HepG2 (cell line): Measurements from ENCODE around the gene ACSS1. TPM values are rescaled to one million over a fixed set of nuclear protein-coding genes. Genes with fewer than 3 reads are reported as not detected.

Experiments used
- ARID5B ChIP-seq: IDR thresholded peaks from 2 replicates; pipeline ENCODE4 v1.4.0; 2020; ENCODE audit warnings: mild to moderate bottlenecking, missing genetic modification reagents
- HMGA1 ChIP-seq: sonication (generic); formaldehyde crosslinking; conservative IDR thresholded peaks from 2 replicates; pipeline ENCODE4 v1.4.0; 2020; ENCODE audit warnings: missing genetic modification reagents
- RERE ChIP-seq: IDR thresholded peaks from 2 replicates; pipeline ENCODE4 v1.6.1; 2016; ENCODE audit warnings: low read depth, missing genetic modification reagents, missing compliant biosample characterization
- ZNF564 ChIP-seq: sonication (generic); formaldehyde crosslinking; IDR thresholded peaks from 2 replicates; pipeline ENCODE4 v1.8.1; 2023; ENCODE audit warnings: mild to moderate bottlenecking, missing genetic modification reagents
- ZNF773 ChIP-seq: sonication (generic); formaldehyde crosslinking; IDR thresholded peaks from 2 replicates; pipeline ENCODE4 v1.4.0; 2020; ENCODE audit warnings: missing genetic modification reagents, borderline replicate concordance
- polyA plus RNA-seq, 8 experiments: library from polyadenylated mRNA; depleted of rRNA in 3 of 8; stranded (reverse) in 7 of 8; unstranded in 1 of 8; fragments of >200 nt; fragmentation: Illumina TruSeq in 4 of 8; extraction: Trizol in 4 of 8; gene quantifications; 2 replicates each; pipeline versions ENCODE4 v1.2.1 to v1.2.3, GENCODE V29; 2011 to 2016; ENCODE audit warnings: low read depth in 4 of 8, missing spikeins in 1 of 8, mixed read lengths in 1 of 8; ENCODE audit not compliant: insufficient read depth in 1 of 8
- total RNA-seq, 5 experiments: library from RNA; depleted of rRNA; stranded (reverse); fragments of >200 nt; fragmentation: Illumina TruSeq; extraction: Trizol; gene quantifications; 2 replicates each; pipeline ENCODE4 v1.2.3, GENCODE V29; 2016; ENCODE audit warnings: low read depth in 1 of 5
- TF ChIP-seq, protein P1 (sequence below): sonication (generic); formaldehyde crosslinking; IDR thresholded peaks from one replicate; pipeline ENCODE4 v1.5.1; 2020; ENCODE audit warnings: mild to moderate bottlenecking, missing genetic modification reagents; ENCODE audit errors: not compliant biosample characterization
- TF ChIP-seq, protein P2 (sequence below): sonication (generic); formaldehyde crosslinking; IDR thresholded peaks from 2 replicates; pipeline ENCODE4 v1.4.0; 2020; ENCODE audit warnings: missing genetic modification reagents

ACSS1 gene
- total and polyA plus RNA-seq, 2 of the 13 experiments (the other 11 are each of a cell fraction or from before 2014, with no cell fraction given) = 15.2 to 41.6 TPM

- TF ChIP-seq, protein P1, sequence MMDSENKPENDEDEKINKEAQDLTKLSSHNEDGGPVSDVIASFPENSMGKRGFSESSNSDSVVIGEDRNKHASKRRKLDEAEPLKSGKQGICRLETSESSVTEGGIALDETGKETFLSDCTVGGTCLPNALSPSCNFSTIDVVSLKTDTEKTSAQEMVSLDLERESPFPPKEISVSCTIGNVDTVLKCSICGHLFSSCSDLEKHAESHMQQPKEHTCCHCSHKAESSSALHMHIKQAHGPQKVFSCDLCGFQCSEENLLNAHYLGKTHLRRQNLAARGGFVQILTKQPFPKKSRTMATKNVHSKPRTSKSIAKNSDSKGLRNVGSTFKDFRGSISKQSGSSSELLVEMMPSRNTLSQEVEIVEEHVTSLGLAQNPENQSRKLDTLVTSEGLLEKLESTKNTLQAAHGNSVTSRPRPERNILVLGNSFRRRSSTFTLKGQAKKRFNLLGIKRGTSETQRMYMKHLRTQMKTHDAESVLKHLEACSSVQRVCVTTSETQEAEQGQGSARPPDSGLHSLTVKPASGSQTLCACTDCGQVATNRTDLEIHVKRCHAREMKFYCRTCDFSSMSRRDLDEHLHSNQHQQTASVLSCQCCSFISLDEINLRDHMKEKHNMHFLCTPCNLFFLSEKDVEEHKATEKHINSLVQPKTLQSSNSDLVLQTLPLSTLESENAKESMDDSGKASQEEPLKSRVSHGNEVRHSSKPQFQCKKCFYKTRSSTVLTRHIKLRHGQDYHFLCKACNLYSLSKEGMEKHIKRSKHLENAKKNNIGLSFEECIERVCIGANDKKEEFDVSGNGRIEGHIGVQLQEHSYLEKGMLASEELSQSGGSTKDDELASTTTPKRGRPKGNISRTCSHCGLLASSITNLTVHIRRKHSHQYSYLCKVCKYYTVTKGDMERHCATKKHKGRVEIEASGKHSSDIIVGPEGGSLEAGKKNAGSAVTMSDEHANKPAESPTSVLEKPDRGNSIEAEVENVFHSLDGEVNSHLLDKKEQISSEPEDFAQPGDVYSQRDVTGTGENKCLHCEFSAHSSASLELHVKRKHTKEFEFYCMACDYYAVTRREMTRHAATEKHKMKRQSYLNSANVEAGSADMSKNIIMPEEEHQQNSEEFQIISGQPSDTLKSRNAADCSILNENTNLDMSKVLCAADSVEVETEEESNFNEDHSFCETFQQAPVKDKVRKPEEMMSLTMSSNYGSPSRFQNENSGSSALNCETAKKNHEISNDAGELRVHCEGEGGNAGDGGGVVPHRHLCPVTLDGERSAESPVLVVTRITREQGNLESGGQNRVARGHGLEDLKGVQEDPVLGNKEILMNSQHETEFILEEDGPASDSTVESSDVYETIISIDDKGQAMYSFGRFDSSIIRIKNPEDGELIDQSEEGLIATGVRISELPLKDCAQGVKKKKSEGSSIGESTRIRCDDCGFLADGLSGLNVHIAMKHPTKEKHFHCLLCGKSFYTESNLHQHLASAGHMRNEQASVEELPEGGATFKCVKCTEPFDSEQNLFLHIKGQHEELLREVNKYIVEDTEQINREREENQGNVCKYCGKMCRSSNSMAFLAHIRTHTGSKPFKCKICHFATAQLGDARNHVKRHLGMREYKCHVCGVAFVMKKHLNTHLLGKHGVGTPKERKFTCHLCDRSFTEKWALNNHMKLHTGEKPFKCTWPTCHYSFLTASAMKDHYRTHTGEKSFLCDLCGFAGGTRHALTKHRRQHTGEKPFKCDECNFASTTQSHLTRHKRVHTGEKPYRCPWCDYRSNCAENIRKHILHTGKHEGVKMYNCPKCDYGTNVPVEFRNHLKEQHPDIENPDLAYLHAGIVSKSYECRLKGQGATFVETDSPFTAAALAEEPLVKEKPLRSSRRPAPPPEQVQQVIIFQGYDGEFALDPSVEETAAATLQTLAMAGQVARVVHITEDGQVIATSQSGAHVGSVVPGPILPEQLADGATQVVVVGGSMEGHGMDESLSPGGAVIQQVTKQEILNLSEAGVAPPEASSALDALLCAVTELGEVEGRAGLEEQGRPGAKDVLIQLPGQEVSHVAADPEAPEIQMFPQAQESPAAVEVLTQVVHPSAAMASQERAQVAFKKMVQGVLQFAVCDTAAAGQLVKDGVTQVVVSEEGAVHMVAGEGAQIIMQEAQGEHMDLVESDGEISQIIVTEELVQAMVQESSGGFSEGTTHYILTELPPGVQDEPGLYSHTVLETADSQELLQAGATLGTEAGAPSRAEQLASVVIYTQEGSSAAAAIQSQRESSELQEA (CRISPR knock-in tag) = peak; percentile 88
- TF ChIP-seq ZNF773 (CRISPR knock-in tag) (no peak; the same call in none of the 2 replicates), ARID5B (CRISPR knock-in tag) (peak; percentile 86), RERE (no peak; the same call in 1 of the 2 replicates), ZNF564 (peak; percentile 98), HMGA1 (CRISPR knock-in tag) (0 out of 2 replicates have a peak, but pooled peaks have one; percentile 9)
- TF ChIP-seq, protein P2, sequence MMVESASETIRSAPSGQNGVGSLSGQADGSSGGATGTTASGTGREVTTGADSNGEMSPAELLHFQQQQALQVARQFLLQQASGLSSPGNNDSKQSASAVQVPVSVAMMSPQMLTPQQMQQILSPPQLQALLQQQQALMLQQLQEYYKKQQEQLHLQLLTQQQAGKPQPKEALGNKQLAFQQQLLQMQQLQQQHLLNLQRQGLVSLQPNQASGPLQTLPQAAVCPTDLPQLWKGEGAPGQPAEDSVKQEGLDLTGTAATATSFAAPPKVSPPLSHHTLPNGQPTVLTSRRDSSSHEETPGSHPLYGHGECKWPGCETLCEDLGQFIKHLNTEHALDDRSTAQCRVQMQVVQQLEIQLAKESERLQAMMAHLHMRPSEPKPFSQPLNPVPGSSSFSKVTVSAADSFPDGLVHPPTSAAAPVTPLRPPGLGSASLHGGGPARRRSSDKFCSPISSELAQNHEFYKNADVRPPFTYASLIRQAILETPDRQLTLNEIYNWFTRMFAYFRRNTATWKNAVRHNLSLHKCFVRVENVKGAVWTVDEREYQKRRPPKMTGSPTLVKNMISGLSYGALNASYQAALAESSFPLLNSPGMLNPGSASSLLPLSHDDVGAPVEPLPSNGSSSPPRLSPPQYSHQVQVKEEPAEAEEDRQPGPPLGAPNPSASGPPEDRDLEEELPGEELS (CRISPR knock-in tag) = peak; percentile 66
Observed at GRCh38 chr20:24992487-24993205, 65.3 kb downstream of the ACSS1 start, which contains the start of gene APMAP (continued).
